GM23338 (cell line): Measurements from ENCODE around the gene ARHGEF17. TPM values are rescaled to one million over a fixed set of nuclear protein-coding genes. Genes with fewer than 3 reads are reported as not detected.

Experiments
- ATAC-seq: fragments of 200-7000 bp; cut with Tn5 transposase; 3 replicates; pipeline ENCODE4 v1.9.1; 2020
- DNase-seq: peaks from one replicate; pipeline ENCODE4 v3.0.0-alpha.2; 2015; ENCODE audit warnings: low spot score
- H2AFZ ChIP-seq: fragments of 200-600 bp; sonication (generic); 2 replicates; pipeline ENCODE4 v1.8.0; 2016; ENCODE audit warnings: antibody characterized with exemption, mild to moderate bottlenecking, moderate library complexity
- H3F3A ChIP-seq: fragments of 200-600 bp; sonication (generic); replicated peaks from 2 replicates; pipeline ENCODE4 v1.8.0; 2017; ENCODE audit warnings: antibody characterized with exemption, mixed run types, low read depth
- H3K27ac ChIP-seq: fragments of 200-600 bp; sonication (generic); 2 replicates; pipeline ENCODE4 v1.6.1; 2016; ENCODE audit warnings: low read depth
- H3K27me3 ChIP-seq: fragments of 200-600 bp; sonication (generic); 2 replicates; pipeline ENCODE4 v1.8.0; 2016; ENCODE audit warnings: mild to moderate bottlenecking, mixed run types, moderate library complexity; ENCODE audit not compliant: insufficient read depth
- H3K36me3 ChIP-seq: fragments of 200-600 bp; sonication (generic); 2 replicates; pipeline ENCODE4 v1.8.0; 2016; ENCODE audit warnings: mild to moderate bottlenecking; ENCODE audit not compliant: insufficient read depth
- H3K4me1 ChIP-seq: fragments of 200-600 bp; sonication (generic); 2 replicates; pipeline ENCODE4 v1.8.0; 2016; ENCODE audit warnings: mild to moderate bottlenecking, moderate library complexity; ENCODE audit not compliant: insufficient read depth
- H3K4me2 ChIP-seq: fragments of 200-600 bp; sonication (generic); 2 replicates; pipeline ENCODE4 v1.7.1; 2017; ENCODE audit warnings: mixed run types
- H3K4me3 ChIP-seq: fragments of 200-600 bp; sonication (generic); 2 replicates; pipeline ENCODE4 v1.6.1; 2016; ENCODE audit warnings: mixed run types
- H3K79me2 ChIP-seq: fragments of 200-600 bp; sonication (generic); replicated peaks from 2 replicates; pipeline ENCODE4 v1.8.0; 2017; ENCODE audit warnings: mild to moderate bottlenecking; ENCODE audit not compliant: insufficient read depth
- H3K9me2 ChIP-seq: fragments of 200-600 bp; sonication (generic); 2 replicates; pipeline ENCODE4 v1.8.0; 2017; ENCODE audit not compliant: insufficient read depth
- H4K20me1 ChIP-seq: fragments of 200-600 bp; sonication (generic); replicated peaks from 2 replicates; pipeline ENCODE4 v1.8.0; 2017; ENCODE audit warnings: mild to moderate bottlenecking; ENCODE audit not compliant: insufficient read depth
- H3K27ac Mint-ChIP-seq: 2 replicates; pipeline ENCODE4 v1.8.0; 2020; ENCODE audit warnings: inconsistent platforms, mild to moderate bottlenecking, moderate library complexity, mixed read lengths
- H3K27me3 Mint-ChIP-seq: 3 replicates; pipeline ENCODE4 v1.8.0; 2022; ENCODE audit warnings: low read depth, mild to moderate bottlenecking, moderate library complexity, mixed read lengths, inconsistent platforms; ENCODE audit not compliant: insufficient read depth, poor library complexity
- H3K36me3 Mint-ChIP-seq: 3 replicates; pipeline ENCODE4 v1.8.0; 2021; ENCODE audit warnings: low read depth, mild to moderate bottlenecking, inconsistent platforms, moderate library complexity, mixed read lengths
- H3K4me1 Mint-ChIP-seq: 3 replicates; pipeline ENCODE4 v1.8.0; 2020; ENCODE audit warnings: mild to moderate bottlenecking, inconsistent platforms, mixed read lengths
- H3K4me3 Mint-ChIP-seq: 3 replicates; pipeline ENCODE4 v1.8.0; 2021; ENCODE audit warnings: moderate library complexity, mild to moderate bottlenecking, inconsistent platforms, mixed read lengths
- H3K9me3 Mint-ChIP-seq: 3 replicates; pipeline ENCODE4 v1.8.0; 2020; ENCODE audit warnings: moderate library complexity, mild to moderate bottlenecking, inconsistent platforms, mixed read lengths
- CTCF ChIP-seq, 2 experiments: fragments of 200-600 bp in 1 of 2; sonication (generic) in 1 of 2; conservative IDR thresholded peaks; 2 replicates each; pipeline versions ENCODE4 v1.5.1 to v1.6.1; 2016 to 2017; ENCODE audit warnings: antibody characterized with exemption in 2 of 2, low read depth in 2 of 2, mild to moderate bottlenecking in 2 of 2, moderate library complexity in 1 of 2
- ETS1 ChIP-seq: IDR thresholded peaks from 2 replicates; pipeline ENCODE4 v1.6.1; 2016; ENCODE audit warnings: antibody characterized with exemption
- JUNB ChIP-seq: IDR thresholded peaks from one replicate; pipeline ENCODE4 v1.6.1; 2016; ENCODE audit warnings: antibody characterized with exemption; ENCODE audit not compliant: unreplicated experiment
- POLR2AphosphoS5 ChIP-seq: IDR thresholded peaks from 2 replicates; pipeline ENCODE4 v1.6.1; 2016; ENCODE audit warnings: antibody characterized with exemption, low read depth
- STAT1 ChIP-seq: IDR thresholded peaks from one replicate; pipeline ENCODE4 v1.6.1; 2016; ENCODE audit warnings: antibody characterized with exemption; ENCODE audit not compliant: unreplicated experiment
- ZNF114 ChIP-seq: fragments of 250-450 bp; sonication (Bioruptor Pico); IDR thresholded peaks from 2 replicates; pipeline ENCODE4 v1.5.0; 2020; ENCODE audit warnings: mild to moderate bottlenecking, moderate library complexity
- ZNF462 ChIP-seq: fragments of 250-450 bp; sonication (Bioruptor Pico); IDR thresholded peaks from 2 replicates; pipeline ENCODE4 v1.5.0; 2020; ENCODE audit warnings: mild to moderate bottlenecking, moderate library complexity
- polyA plus RNA-seq: library from polyadenylated mRNA; unstranded; fragments of >200 nt; fragmentation: Nextera tagmentation; extraction: Ambion mirVana; gene quantifications from 2 replicates; pipeline ENCODE4 v1.2.1, GENCODE V29; 2016
- total RNA-seq: library from RNA; depleted of rRNA; stranded (reverse); fragments of >200 nt; shearing (Covaris generic); gene quantifications from 2 replicates; pipeline ENCODE4 v1.2.3, GENCODE V29; 2014

Gene ARHGEF17
- total and polyA plus RNA-seq, 2 experiments from 2014 or later = 2.9 to 15.0 TPM

- H3K9me2 ChIP-seq = no peaks in the 10 kb centered on the region
- no peak overlapping the region for H2AFZ ChIP-seq
- no peaks in the 10 kb centered on the region for H3K36me3 ChIP-seq
- Mint-ChIP-seq H3K27ac (no peak overlapping the region), H3K9me3 (no peaks in the 10 kb centered on the region), H3K4me1 (peaks cover 5% of the 10 kb centered on the region), H3K4me3 (no peak overlapping the region), H3K36me3 (no peaks in the 10 kb centered on the region), H3K27me3 (peaks cover 24% of the 10 kb centered on the region)
- no peak overlapping the region for H3K27ac ChIP-seq
- DNase-seq (no peak), ATAC-seq (no peak)
- no peaks in the 10 kb centered on the region for H3K4me1 ChIP-seq
- H3K4me2 ChIP-seq = no peak overlapping the region
- no peaks in the 10 kb centered on the region for H3F3A ChIP-seq
- TF ChIP-seq STAT1 (no peak), ZNF462 (CRISPR knock-in tag) (no peak), CTCF (conservative IDR thresholded peaks at IDR 0.05; ENCODE audit: low read depth in 2 of 2) (no peak), JUNB (no peak), ETS1 (no peak), POLR2AphosphoS5 (no peak), ZNF114 (CRISPR knock-in tag) (no peak)
- H4K20me1 ChIP-seq = 0 out of 2 replicates have a peak, but pooled peaks cover 4% of the 10 kb centered on the region
- H3K4me3 ChIP-seq = no peak overlapping the region
- H3K79me2 ChIP-seq = no peaks in the 10 kb centered on the region
- peaks cover 5% of the 10 kb centered on the region; the same call in 1 of the 2 replicates for H3K27me3 ChIP-seq
These were observed 9.8 kb upstream of the ARHGEF17 start for GRCh38 chr11:73298233-73298632.
